Gastrocnemius medialis (tissue), 4 donors: ENCODE data around the gene C6orf163. TPM values are rescaled to one million over a fixed set of nuclear protein-coding genes. Genes with fewer than 3 reads are reported as not detected.
"Not testable (repeated sequence)": the region's sequence is repeated elsewhere in the genome, so short reads cannot be mapped to it uniquely, and the experiment has no call there.

Source experiments
- ATAC-seq, 2 donors: fragments of 150-250 bp; one replicate each; pipeline ENCODE4 v1.9.1; 2016
- DNase-seq, 2 donors: peaks; one replicate each; pipeline ENCODE4 v3.0.0-alpha.2; 2019
- H3K27ac ChIP-seq, 4 donors: fragments of 200-600 bp; sonication (generic); 1 replicate in 1 of 4; 2 replicates in 3 of 4; pipeline ENCODE4 v1.5.1; 2016 to 2018; ENCODE audit warnings: mild to moderate bottlenecking in 2 of 4, moderate library complexity in 1 of 4
- H3K27me3 ChIP-seq, 3 donors: fragments of 200-600 bp; sonication (generic) in 2 of 3; 1 replicate in 1 of 3; 2 replicates in 2 of 3; pipeline versions ENCODE4 v1.5.1 to v1.6.0; 2016 to 2019; ENCODE audit warnings: mild to moderate bottlenecking in 1 of 3, moderate library complexity in 1 of 3
- H3K36me3 ChIP-seq, 2 donors: fragments of 200-600 bp; sonication (generic) in 1 of 2; one replicate each; pipeline ENCODE4 v1.5.1; 2017 to 2018
- H3K4me1 ChIP-seq, 2 donors: fragments of 200-600 bp; sonication (generic) in 1 of 2; one replicate each; pipeline ENCODE4 v1.5.1; 2016 to 2017; ENCODE audit warnings: mild to moderate bottlenecking in 2 of 2
- H3K4me3 ChIP-seq, 4 donors: fragments of 200-600 bp; sonication (generic) in 3 of 4; 1 replicate in 1 of 4; 2 replicates in 3 of 4; pipeline ENCODE4 v1.5.1; 2016 to 2019; ENCODE audit warnings: mild to moderate bottlenecking in 2 of 4
- H3K9me3 ChIP-seq, 3 donors: fragments of 200-600 bp; sonication (generic) in 2 of 3; 1 replicate in 1 of 3; 2 replicates in 2 of 3; pipeline ENCODE4 v1.5.1; 2016 to 2019
- CTCF ChIP-seq, 5 experiments: fragments of 450-650 bp in 3 of 5; fragments of 200-600 bp in 2 of 5; sonication (generic) in 2 of 5; IDR thresholded peaks in 4 of 5; conservative IDR thresholded peaks in 1 of 5; 1 replicate in 4 of 5; 2 replicates in 1 of 5; pipeline ENCODE4 v1.5.1; 2016 to 2019; ENCODE audit warnings: antibody characterized with exemption in 5 of 5, mild to moderate bottlenecking in 3 of 5, moderate library complexity in 3 of 5
- POLR2A ChIP-seq, 2 donors: fragments of 450-650 bp; IDR thresholded peaks; one replicate each; pipeline ENCODE4 v1.6.1; 2017; ENCODE audit warnings: antibody characterized with exemption in 2 of 2, mild to moderate bottlenecking in 2 of 2, moderate library complexity in 2 of 2
- in situ Hi-C, 4 donors: fragments of 200-750 bp; cut with MboI; loops; one replicate each; pipeline versions ENCODE4 v1.15.0 to v1.8.0; 2017; ENCODE audit warnings: low sequenced_read_pairs in 4 of 4
- intact Hi-C: fragments of 100-400 bp; cut with DNase I; formaldehyde crosslinking; loops from one replicate; pipeline ENCODE4 v1.15.1; 2023; ENCODE audit warnings: low total_unique reads
- total RNA-seq, 4 donors: library from RNA; depleted of rRNA; stranded (reverse); fragments of >200 nt; gene quantifications; one replicate each; pipeline versions ENCODE4 v1.1.0 to v1.2.3, GENCODE V29; 2016

The C6orf163 gene
- total RNA-seq, 4 donors from 2014 or later: 0.29 to 5.3 (median 0.40) TPM; not detected in 1

GRCh38 chr6:87315071-87315470, 29.5 kb upstream of the C6orf163 start:
- Histone ChIP-seq H3K27ac (no peak overlapping the region), H3K4me1 (no peaks in the 10 kb centered on the region), H3K4me3 (no peak overlapping the region), H3K36me3 (no peaks in the 10 kb centered on the region), H3K27me3 (no peaks in the 10 kb centered on the region), H3K9me3 (no peaks in the 10 kb centered on the region)
- in situ Hi-C loops: no loop called here
- intact Hi-C loops: no loop called here
- no peak for ATAC-seq
- TF ChIP-seq CTCF (IDR thresholded peaks at IDR 0.05 in 4 of 5, conservative IDR thresholded peaks at IDR 0.05 in 1 of 5) (no peak), POLR2A (IDR thresholded peaks at IDR 0.05) (no peak)
- DNase-seq: no peak

- Histone ChIP-seq H3K9me3 (no peaks in the 10 kb centered on the region), H3K27me3 (no peaks in the 10 kb centered on the region), H3K36me3 (no peaks in the 10 kb centered on the region), H3K4me3 (no peak overlapping the region), H3K27ac (no peak overlapping the region), H3K4me1 (peaks cover 0 to 3% of the 10 kb centered on the region in 2 donors)
- TF ChIP-seq CTCF (IDR thresholded peaks at IDR 0.05 in 4 of 5, conservative IDR thresholded peaks at IDR 0.05 in 1 of 5): no peak
- no peak for TF ChIP-seq POLR2A (IDR thresholded peaks at IDR 0.05)
- no peak for DNase-seq
- in situ Hi-C loops (no loop called here), intact Hi-C loops (no loop called here)
- no peak for ATAC-seq
Measured at GRCh38 chr6:87319271-87319987, 25.2 kb upstream of the C6orf163 start.

GRCh38 chr6:87322304-87323212, 22.1 kb upstream of the C6orf163 start, which contains the start of gene SMIM8:
Gene SMIM8, plus strand, starts transcription at chr6:87322588. Its CDS starts 14,444 bp downstream, at chr6:87337032.
- no peaks in the 10 kb centered on the region for H3K9me3 ChIP-seq
- peak; percentile 65 to 76 for DNase-seq
- H3K4me1 ChIP-seq: peaks cover 0 to 3% of the 10 kb centered on the region in 2 donors
- H3K4me3 ChIP-seq: peak within 1 kb of the TSS; percentile 81 to 98 (median 90)
- peak; percentile 95 to 97 for ATAC-seq
- H3K27ac ChIP-seq: peak within 1 kb of the TSS; percentile 82 to 90 (median 85)
- intact Hi-C loops: loop anchor here (1.0 to 5.0 kb wide), 3 partner anchors 85 to 170 kb away; partner anchors contain the start of genes CFAP206 and SLC35A1
- no peaks in the 10 kb centered on the region for H3K36me3 ChIP-seq
- in situ Hi-C loops: no loop called here
- TF ChIP-seq CTCF (IDR thresholded peaks at IDR 0.05 in 4 of 5, conservative IDR thresholded peaks at IDR 0.05 in 1 of 5) (peak; percentile 87 to 99 (median 95)), POLR2A (IDR thresholded peaks at IDR 0.05) (peak in 1 of 2 donors; percentile 14)
- H3K27me3 ChIP-seq: no peaks in the 10 kb centered on the region

GRCh38 chr6:87323880-87324279, 20.7 kb upstream of the C6orf163 start:
- in situ Hi-C loops, H3K4me3 ChIP-seq, H3K4me1 ChIP-seq, H3K36me3 ChIP-seq, H3K27me3 ChIP-seq, H3K27ac ChIP-seq, H3K9me3 ChIP-seq, ATAC-seq, DNase-seq: not testable (repeated sequence)
- intact Hi-C loops: loop anchor here (5.0 kb wide), 2 partner anchors 83 to 172 kb away; partner anchors contain the start of gene CFAP206

- Histone ChIP-seq H3K27ac (no peak overlapping the region), H3K4me3 (no peak overlapping the region), H3K36me3 (no peaks in the 10 kb centered on the region), H3K4me1 (peaks cover 3 to 18% of the 10 kb centered on the region in 2 donors), H3K9me3 (no peaks in the 10 kb centered on the region), H3K27me3 (no peaks in the 10 kb centered on the region)
- TF ChIP-seq CTCF (IDR thresholded peaks at IDR 0.05 in 4 of 5, conservative IDR thresholded peaks at IDR 0.05 in 1 of 5) (no peak), POLR2A (IDR thresholded peaks at IDR 0.05) (no peak)
- ATAC-seq (no peak), DNase-seq (no peak)
- intact Hi-C loops (no loop called here), in situ Hi-C loops (no loop called here)
Measured at GRCh38 chr6:87330961-87331360, 13.7 kb upstream of the C6orf163 start.
